Adrenal gland (tissue), 5 donors: Measurements from ENCODE around the gene SEC24D.

ENCODE experiments used
- CTCF ChIP-seq, 6 experiments: fragments of 450-650 bp in 4 of 6; fragments of 200-600 bp in 2 of 6; sonication (generic) in 1 of 6; IDR thresholded peaks; 1 replicate in 5 of 6; 2 replicates in 1 of 6; pipeline versions ENCODE4 v1.5.1 to v1.8.0; 2016 to 2021; ENCODE audit warnings: antibody characterized with exemption in 6 of 6, mild to moderate bottlenecking in 2 of 6, moderate library complexity in 1 of 6
- POLR2A ChIP-seq, 2 donors: fragments of 450-650 bp; IDR thresholded peaks; one replicate each; pipeline ENCODE4 v1.6.1; 2017; ENCODE audit warnings: antibody characterized with exemption in 2 of 2, mild to moderate bottlenecking in 2 of 2, moderate library complexity in 1 of 2
- donor health status: DM: no; HTN: no; CAD: no.

- TF ChIP-seq CTCF (IDR thresholded peaks at IDR 0.05) (no peak), POLR2A (IDR thresholded peaks at IDR 0.05) (no peak)
These were observed 41.9 kb upstream of the SEC24D start for GRCh38 chr4:118877797-118878196.
